WTC11 (cell line): Measurements from ENCODE around the gene XRCC5. TPM values are rescaled to one million over a fixed set of nuclear protein-coding genes. Genes with fewer than 3 reads are reported as not detected.

Experiments used
- ATAC-seq: fragments of 200-7000 bp; cut with Tn5 transposase; 2 replicates; pipeline ENCODE4 v1.10.0; 2021; ENCODE audit warnings: mild to moderate bottlenecking, moderate library complexity
- CTCF ChIA-PET: fragments of 300-600 bp; sonication (Branson Sonifier 250); formaldehyde crosslinking; loops from one replicate; lab custom pipeline; 2021; ENCODE audit warnings: antibody characterized with exemption; lab: Charles Lee
- POLR2A ChIA-PET: fragments of 350-600 bp; sonication (Branson Sonifier 250); formaldehyde crosslinking; loops from one replicate; lab custom pipeline; 2021; ENCODE audit warnings: antibody characterized with exemption; lab: Charles Lee
- DNase-seq: peaks from one replicate; pipeline ENCODE4 v3.0.0; 2021; ENCODE audit warnings: low spot score
- H3K27ac Mint-ChIP-seq: 2 replicates; pipeline ENCODE4 v1.8.0; 2021; ENCODE audit warnings: mixed read lengths
- H3K27me3 Mint-ChIP-seq: 2 replicates; pipeline ENCODE4 v1.8.0; 2021; ENCODE audit warnings: low read depth, mild to moderate bottlenecking, moderate library complexity, mixed read lengths
- H3K36me3 Mint-ChIP-seq: 2 replicates; pipeline ENCODE4 v1.8.0; 2021; ENCODE audit warnings: mixed read lengths
- H3K4me1 Mint-ChIP-seq: 2 replicates; pipeline ENCODE4 v1.8.0; 2022; ENCODE audit warnings: mixed read lengths
- H3K4me3 Mint-ChIP-seq: 2 replicates; pipeline ENCODE4 v1.8.0; 2021; ENCODE audit warnings: mild to moderate bottlenecking, moderate library complexity, mixed read lengths
- H3K9me3 Mint-ChIP-seq: 2 replicates; pipeline ENCODE4 v1.8.0; 2021; ENCODE audit warnings: mixed read lengths
- ATF3 ChIP-seq: sonication (generic); formaldehyde crosslinking; conservative IDR thresholded peaks from 2 replicates; pipeline ENCODE4 v1.8.1; 2022; ENCODE audit warnings: mild to moderate bottlenecking, missing genetic modification reagents
- CREB1 ChIP-seq: sonication (generic); formaldehyde crosslinking; IDR thresholded peaks from 2 replicates; pipeline ENCODE4 v1.8.0; 2023; ENCODE audit warnings: mild to moderate bottlenecking, missing genetic modification reagents
- E2F4 ChIP-seq: sonication (generic); formaldehyde crosslinking; IDR thresholded peaks from 2 replicates; pipeline ENCODE4 v1.8.1; 2022; ENCODE audit warnings: low read depth, mild to moderate bottlenecking, moderate library complexity, missing genetic modification reagents, borderline replicate concordance
- E2F5 ChIP-seq: sonication (generic); formaldehyde crosslinking; IDR thresholded peaks from 2 replicates; pipeline ENCODE4 v1.8.1; 2022; ENCODE audit warnings: mild to moderate bottlenecking, moderate library complexity, missing genetic modification reagents
- FOXP1 ChIP-seq: sonication (generic); formaldehyde crosslinking; IDR thresholded peaks from 2 replicates; pipeline ENCODE4 v1.8.0; 2022; ENCODE audit warnings: missing genetic modification reagents, mild to moderate bottlenecking, moderate library complexity, borderline replicate concordance
- HMGA2 ChIP-seq: fragments of 250-450 bp; sonication (Bioruptor Pico); IDR thresholded peaks from 2 replicates; pipeline ENCODE4 v1.4.0; 2021; ENCODE audit warnings: mild to moderate bottlenecking, moderate library complexity
- MAX ChIP-seq: sonication (generic); formaldehyde crosslinking; IDR thresholded peaks from 2 replicates; pipeline ENCODE4 v1.8.0; 2022; ENCODE audit warnings: mild to moderate bottlenecking, missing genetic modification reagents
- MXD4 ChIP-seq: fragments of 250-450 bp; sonication (Bioruptor Pico); IDR thresholded peaks from 2 replicates; pipeline ENCODE4 v1.8.0; 2021; ENCODE audit warnings: mild to moderate bottlenecking, moderate library complexity, borderline replicate concordance
- RORB ChIP-seq: fragments of 250-450 bp; sonication (Bioruptor Pico); IDR thresholded peaks from 2 replicates; pipeline ENCODE4 v1.9.0; 2021; ENCODE audit warnings: mild to moderate bottlenecking
- SMAD4 ChIP-seq: sonication (generic); formaldehyde crosslinking; IDR thresholded peaks from 2 replicates; pipeline ENCODE4 v1.8.0; 2022; ENCODE audit warnings: mild to moderate bottlenecking, missing genetic modification reagents
- SOX15 ChIP-seq: fragments of 250-450 bp; sonication (Bioruptor Pico); IDR thresholded peaks from 2 replicates; pipeline ENCODE4 v1.9.0; 2021; ENCODE audit warnings: mild to moderate bottlenecking
- ZBTB43 ChIP-seq: sonication (generic); formaldehyde crosslinking; IDR thresholded peaks from 2 replicates; pipeline ENCODE4 v1.8.1; 2023; ENCODE audit warnings: mild to moderate bottlenecking, missing genetic modification reagents
- ZNF138 ChIP-seq: sonication (generic); formaldehyde crosslinking; conservative IDR thresholded peaks from 2 replicates; pipeline ENCODE4 v1.8.1; 2022; ENCODE audit warnings: mild to moderate bottlenecking, moderate library complexity, missing genetic modification reagents
- ZNF317 ChIP-seq: sonication (generic); formaldehyde crosslinking; IDR thresholded peaks from 2 replicates; pipeline ENCODE4 v1.8.1; 2023; ENCODE audit warnings: low read depth, mild to moderate bottlenecking, moderate library complexity, missing genetic modification reagents, borderline replicate concordance
- ZNF396 ChIP-seq: fragments of 250-450 bp; sonication (Bioruptor Pico); IDR thresholded peaks from 2 replicates; pipeline ENCODE4 v1.8.0; 2021; ENCODE audit warnings: mild to moderate bottlenecking, moderate library complexity, borderline replicate concordance
- total RNA-seq: library from RNA; stranded (reverse); gene quantifications from 3 replicates; pipeline ENCODE4 v1.2.3, GENCODE V29; 2021
- TF ChIP-seq, protein P1 (sequence below): sonication (generic); formaldehyde crosslinking; IDR thresholded peaks from 2 replicates; pipeline ENCODE4 v1.8.0; 2023; ENCODE audit warnings: mild to moderate bottlenecking, missing genetic modification reagents
- TF ChIP-seq, protein P2 (sequence below): fragments of 250-450 bp; sonication (Bioruptor Pico); IDR thresholded peaks from 2 replicates; pipeline ENCODE4 v1.9.0; 2021; ENCODE audit warnings: mild to moderate bottlenecking

XRCC5 gene
- total RNA-seq, 1 experiment from 2014 or later: 522 TPM

- POLR2A ChIA-PET: no interaction called here
These were observed 44.5 kb upstream of the XRCC5 start for GRCh38 chr2:216064665-216065064.

More at GRCh38 chr2:216064665-216065064, 44.5 kb upstream of the XRCC5 start:
- no peak overlapping the region for H3K4me3 Mint-ChIP-seq
- no peaks in the 10 kb centered on the region for H3K27me3 Mint-ChIP-seq
- 0 out of 2 replicates have a peak, but pooled peaks cover 6% of the 10 kb centered on the region for H3K4me1 Mint-ChIP-seq
- TF ChIP-seq ATF3 (CRISPR knock-in tag) (no peak), ZBTB43 (CRISPR knock-in tag) (no peak), ZNF317 (CRISPR knock-in tag) (no peak), ZNF396 (no peak), FOXP1 (no peak), ZNF138 (CRISPR knock-in tag) (no peak), RORB (CRISPR knock-in tag) (no peak), HMGA2 (CRISPR knock-in tag) (no peak), E2F5 (CRISPR knock-in tag) (no peak), E2F4 (CRISPR knock-in tag) (no peak), CREB1 (no peak), SMAD4 (no peak), SOX15 (CRISPR knock-in tag) (no peak), MXD4 (CRISPR knock-in tag) (no peak), MAX (CRISPR knock-in tag) (no peak)
- TF ChIP-seq, protein P1, sequence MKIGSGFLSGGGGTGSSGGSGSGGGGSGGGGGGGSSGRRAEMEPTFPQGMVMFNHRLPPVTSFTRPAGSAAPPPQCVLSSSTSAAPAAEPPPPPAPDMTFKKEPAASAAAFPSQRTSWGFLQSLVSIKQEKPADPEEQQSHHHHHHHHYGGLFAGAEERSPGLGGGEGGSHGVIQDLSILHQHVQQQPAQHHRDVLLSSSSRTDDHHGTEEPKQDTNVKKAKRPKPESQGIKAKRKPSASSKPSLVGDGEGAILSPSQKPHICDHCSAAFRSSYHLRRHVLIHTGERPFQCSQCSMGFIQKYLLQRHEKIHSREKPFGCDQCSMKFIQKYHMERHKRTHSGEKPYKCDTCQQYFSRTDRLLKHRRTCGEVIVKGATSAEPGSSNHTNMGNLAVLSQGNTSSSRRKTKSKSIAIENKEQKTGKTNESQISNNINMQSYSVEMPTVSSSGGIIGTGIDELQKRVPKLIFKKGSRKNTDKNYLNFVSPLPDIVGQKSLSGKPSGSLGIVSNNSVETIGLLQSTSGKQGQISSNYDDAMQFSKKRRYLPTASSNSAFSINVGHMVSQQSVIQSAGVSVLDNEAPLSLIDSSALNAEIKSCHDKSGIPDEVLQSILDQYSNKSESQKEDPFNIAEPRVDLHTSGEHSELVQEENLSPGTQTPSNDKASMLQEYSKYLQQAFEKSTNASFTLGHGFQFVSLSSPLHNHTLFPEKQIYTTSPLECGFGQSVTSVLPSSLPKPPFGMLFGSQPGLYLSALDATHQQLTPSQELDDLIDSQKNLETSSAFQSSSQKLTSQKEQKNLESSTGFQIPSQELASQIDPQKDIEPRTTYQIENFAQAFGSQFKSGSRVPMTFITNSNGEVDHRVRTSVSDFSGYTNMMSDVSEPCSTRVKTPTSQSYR (CRISPR knock-in tag): no peak
- TF ChIP-seq, protein P2, sequence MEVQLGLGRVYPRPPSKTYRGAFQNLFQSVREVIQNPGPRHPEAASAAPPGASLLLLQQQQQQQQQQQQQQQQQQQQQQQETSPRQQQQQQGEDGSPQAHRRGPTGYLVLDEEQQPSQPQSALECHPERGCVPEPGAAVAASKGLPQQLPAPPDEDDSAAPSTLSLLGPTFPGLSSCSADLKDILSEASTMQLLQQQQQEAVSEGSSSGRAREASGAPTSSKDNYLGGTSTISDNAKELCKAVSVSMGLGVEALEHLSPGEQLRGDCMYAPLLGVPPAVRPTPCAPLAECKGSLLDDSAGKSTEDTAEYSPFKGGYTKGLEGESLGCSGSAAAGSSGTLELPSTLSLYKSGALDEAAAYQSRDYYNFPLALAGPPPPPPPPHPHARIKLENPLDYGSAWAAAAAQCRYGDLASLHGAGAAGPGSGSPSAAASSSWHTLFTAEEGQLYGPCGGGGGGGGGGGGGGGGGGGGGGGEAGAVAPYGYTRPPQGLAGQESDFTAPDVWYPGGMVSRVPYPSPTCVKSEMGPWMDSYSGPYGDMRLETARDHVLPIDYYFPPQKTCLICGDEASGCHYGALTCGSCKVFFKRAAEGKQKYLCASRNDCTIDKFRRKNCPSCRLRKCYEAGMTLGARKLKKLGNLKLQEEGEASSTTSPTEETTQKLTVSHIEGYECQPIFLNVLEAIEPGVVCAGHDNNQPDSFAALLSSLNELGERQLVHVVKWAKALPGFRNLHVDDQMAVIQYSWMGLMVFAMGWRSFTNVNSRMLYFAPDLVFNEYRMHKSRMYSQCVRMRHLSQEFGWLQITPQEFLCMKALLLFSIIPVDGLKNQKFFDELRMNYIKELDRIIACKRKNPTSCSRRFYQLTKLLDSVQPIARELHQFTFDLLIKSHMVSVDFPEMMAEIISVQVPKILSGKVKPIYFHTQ: no peak
- DNase-seq (no peak), ATAC-seq (no peak)
- CTCF ChIA-PET: interaction anchor here (0.6 to 1.3 kb wide), 9 partner anchors 17 to 92 kb away, joined by 3 to 9 read pairs (median 4); partner anchors contain the start of genes PECR and TMEM169
- no peak overlapping the region for H3K27ac Mint-ChIP-seq
- peaks cover 13% of the 10 kb centered on the region for H3K36me3 Mint-ChIP-seq
- no peaks in the 10 kb centered on the region for H3K9me3 Mint-ChIP-seq
